Hematopoietic multipotent progenitor cell treated with erythropoietin and hydrocortisone succinate and interleukin-3 and kit ligand, for 4 days (in vitro differentiated cells): ENCODE measurements around the gene CCT8L2.
"Not testable (repeated sequence)": the region's sequence is repeated elsewhere in the genome, so short reads cannot be mapped to it uniquely, and the experiment has no call there.

Source experiments
- DNase-seq: peaks from one replicate; pipeline ENCODE4 v3.0.0-alpha.2; 2015

The CCT8L2 gene

GRCh38 chr22:16592710-16593109, at the start of gene CCT8L2:
CCT8L2 (minus strand) TSS chr22:16592810; CDS start chr22:16592550, 260 bp downstream.
- DNase-seq, result not testable (repeated sequence)

DNA sequence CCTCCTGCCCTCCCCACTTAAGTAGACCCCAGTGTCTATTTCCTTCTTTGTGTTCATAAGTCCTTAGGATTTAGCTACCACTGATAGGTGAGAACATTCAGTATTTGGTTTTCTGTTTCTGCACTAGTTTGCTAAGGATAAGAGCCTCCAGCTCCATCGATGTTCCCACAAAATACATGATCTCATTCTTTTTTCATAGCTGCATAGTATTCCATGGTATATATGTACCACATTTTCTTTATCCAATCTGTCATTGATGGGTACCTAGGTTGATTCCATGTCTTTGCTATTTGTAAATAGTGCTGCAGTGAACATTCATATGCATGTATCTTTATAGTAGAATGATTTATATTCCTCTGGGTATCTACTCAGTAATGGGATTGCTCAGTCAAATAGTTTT, 42.8 kb upstream of the CCT8L2 start:
- DNase-seq, result not testable (repeated sequence)

- DNase-seq, result not testable (repeated sequence)
These were observed 41.5 kb upstream of the CCT8L2 start for GRCh38 chr22:16634092-16634491.

- not testable (repeated sequence) for DNase-seq
These were observed 35.9 kb upstream of the CCT8L2 start for GRCh38 chr22:16628476-16628875.

DNA sequence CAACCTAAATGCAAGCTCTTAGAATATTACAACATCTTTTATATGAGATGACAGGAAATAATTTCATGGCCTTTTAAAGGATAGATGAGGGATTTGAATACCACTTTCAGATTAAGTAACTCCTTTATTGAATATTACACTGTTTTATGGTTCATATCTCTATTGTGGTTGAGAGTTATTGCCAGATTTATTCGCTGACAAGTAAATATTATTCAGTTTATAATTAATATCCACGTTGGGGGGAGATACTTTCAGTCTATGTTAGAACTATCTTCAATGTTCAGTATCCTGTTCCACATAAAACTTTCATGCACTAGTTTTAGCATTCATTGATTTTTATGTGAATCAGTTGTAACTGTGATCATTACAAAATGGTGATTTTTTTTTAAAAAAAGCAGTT, 32.4 kb upstream of the CCT8L2 start:
- DNase-seq, result not testable (repeated sequence)

DNA sequence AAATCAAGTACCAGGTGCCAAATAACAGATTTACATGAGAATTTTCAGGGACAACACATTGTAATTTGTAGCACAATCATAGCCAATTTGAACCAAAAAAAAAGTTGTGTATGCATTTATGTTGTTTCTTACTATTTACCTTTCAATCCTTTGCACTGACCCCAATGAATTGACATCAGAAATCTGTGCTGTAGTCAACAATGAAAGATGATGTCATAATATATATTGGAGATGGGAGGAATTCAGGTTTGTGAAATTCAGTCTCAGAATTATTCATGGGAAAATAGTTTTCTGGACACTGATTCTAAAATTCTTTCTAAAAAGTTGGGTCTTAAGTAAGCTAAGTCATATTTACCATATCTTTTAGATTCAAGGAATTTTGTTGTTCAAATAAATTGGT, 31.0 kb upstream of the CCT8L2 start:
- DNase-seq, result not testable (repeated sequence)

DNA sequence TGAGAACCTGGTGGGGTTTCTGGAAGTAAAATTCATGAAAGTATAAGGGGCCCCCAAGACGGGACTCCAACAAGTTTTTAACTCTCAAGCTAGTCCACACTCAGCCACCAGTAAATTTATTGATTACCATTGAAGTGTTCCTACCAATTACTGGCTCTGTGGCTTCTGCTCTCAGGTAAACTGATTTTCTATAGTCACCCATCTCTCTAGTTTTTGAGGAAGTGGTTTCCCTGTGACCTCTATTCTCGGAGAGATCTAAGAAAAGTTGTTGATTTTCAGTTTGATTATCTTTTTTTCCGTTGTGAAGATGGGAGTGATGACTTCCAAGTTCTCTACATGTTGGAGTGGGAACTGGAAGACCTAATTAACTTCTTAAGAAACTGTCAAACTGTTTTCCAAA, 24.9 kb upstream of the CCT8L2 start:
- not testable (repeated sequence) for DNase-seq

- DNase-seq, result not testable (repeated sequence)
These were observed 23.9 kb upstream of the CCT8L2 start for GRCh38 chr22:16616390-16616938.

GRCh38 chr22:16615606-16616245, 23.1 kb upstream of the CCT8L2 start:
- DNase-seq, result not testable (repeated sequence)

- no peak for DNase-seq
These were observed 17.1 kb upstream of the CCT8L2 start for GRCh38 chr22:16609548-16610261.

- DNase-seq, result no peak
These were observed 16.3 kb upstream of the CCT8L2 start for GRCh38 chr22:16608931-16609330.

DNA sequence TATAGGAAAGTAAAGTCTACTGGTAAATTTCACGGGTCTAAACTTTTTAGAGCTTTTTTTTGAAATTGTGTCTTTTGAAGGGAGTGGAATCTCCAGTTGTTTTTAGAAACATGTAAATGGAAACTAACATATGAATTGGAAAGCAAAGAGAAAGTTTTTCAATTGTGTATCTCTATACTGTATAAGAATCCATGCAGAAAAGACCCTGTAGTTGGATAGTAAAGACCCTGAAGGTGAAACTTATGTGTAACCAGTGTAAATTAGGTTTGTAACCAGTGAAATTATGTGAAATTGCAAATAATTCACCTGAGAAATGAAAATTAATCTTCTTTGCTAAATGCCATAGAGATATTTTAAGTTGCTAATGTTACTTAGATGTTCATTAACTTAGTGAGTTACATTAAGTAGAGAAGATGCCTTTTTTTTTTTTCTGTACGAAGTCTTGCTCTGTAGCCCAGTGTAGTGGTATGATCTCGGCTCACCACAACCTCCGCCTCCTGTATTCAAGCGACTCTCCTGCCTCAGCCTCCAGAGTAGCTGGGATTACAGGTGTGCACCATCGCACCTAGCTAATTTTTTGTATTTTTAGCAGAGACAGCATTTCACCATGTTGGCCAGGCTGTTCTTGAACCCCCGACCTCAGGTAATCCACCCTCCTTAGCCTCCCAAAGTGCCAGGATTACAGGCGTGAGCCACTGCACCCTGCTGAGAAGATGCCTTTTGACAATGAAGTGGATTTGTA, 11.8 kb upstream of the CCT8L2 start:
- not testable (repeated sequence) for DNase-seq

DNA sequence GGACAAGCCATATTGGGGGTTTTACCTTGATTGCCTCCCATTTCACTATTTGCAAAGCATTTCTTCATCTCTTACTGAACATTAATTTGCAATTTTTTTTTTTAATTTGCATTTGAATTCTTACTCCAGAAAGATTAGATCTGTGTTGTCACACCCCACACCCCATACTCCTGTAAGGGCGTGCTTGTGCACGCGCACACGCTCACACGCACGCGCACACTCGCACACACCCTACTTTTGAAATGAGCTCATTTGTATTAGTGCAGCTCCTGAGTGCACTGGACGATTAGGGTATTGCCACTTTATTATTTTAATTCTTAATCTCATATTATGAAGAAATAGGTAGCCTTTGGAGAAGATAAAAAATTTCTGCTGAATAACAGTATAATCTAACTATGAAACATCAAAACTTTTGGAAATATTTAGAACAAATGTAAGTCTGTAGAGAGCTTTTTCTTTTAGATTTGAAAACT, 11.2 kb upstream of the CCT8L2 start:
- DNase-seq, result not testable (repeated sequence)

DNA sequence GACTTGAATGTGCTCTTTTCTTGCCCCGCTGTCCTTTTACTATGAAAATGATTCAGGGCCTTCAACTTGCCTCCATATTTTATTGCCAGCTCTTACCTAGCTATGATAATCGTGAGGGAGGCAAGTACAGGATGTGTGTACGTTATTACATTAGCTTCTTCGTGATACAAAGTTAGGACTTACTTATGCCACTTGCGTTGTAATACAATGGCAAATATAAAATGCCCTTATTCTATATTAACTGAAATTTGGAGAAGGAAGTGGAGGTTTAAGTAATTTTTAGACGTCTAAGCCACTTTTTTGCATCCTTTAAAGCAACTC, 10.8 kb upstream of the CCT8L2 start:
- peak; percentile 14 for DNase-seq

- peak; percentile 14 for DNase-seq
These were observed 10.3 kb upstream of the CCT8L2 start for GRCh38 chr22:16602728-16603447.

- DNase-seq, result peak; percentile 22
These were observed 9.7 kb upstream of the CCT8L2 start for GRCh38 chr22:16602224-16602727.

DNA sequence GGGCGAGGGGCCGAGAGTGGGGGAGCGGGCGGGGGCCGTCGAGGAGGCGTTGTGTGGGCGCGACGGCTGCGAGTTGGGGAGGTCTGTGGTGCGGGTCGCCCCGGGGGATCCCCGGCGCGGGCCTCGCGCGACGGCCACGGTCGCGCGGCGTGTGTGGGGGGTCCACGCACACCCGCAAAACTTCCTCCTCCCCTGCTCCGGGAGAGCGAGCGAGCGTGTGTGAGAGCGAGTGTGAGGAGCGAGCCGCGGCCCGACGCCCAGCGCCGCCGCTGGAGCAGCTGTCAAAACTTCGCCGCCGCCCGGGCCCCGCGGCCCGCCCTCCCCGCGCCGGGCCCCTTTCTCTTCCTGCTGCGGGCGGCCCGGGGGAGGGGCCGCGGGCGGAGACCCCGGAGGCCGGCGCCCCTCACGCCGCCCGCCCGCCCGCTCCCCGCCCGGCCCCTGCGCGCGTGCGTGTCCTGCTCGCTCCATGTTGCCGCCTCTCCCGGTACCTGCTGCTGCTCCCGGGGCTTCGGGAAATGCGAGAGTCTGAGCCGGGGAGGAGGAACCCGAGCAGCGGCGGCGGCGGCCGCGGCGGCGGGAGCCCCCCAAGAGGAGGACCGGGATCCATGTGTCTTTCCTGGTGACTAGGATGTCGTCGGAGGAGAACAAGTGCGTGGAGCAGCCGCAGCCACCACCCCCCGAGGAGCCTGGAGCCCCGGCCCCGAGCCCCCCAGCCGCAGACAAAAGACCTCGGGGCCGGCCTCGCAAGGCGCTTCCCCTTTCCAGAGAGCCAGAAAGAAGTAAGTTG, 9.0 kb upstream of the CCT8L2 start:
- peak; percentile 58 for DNase-seq

DNA sequence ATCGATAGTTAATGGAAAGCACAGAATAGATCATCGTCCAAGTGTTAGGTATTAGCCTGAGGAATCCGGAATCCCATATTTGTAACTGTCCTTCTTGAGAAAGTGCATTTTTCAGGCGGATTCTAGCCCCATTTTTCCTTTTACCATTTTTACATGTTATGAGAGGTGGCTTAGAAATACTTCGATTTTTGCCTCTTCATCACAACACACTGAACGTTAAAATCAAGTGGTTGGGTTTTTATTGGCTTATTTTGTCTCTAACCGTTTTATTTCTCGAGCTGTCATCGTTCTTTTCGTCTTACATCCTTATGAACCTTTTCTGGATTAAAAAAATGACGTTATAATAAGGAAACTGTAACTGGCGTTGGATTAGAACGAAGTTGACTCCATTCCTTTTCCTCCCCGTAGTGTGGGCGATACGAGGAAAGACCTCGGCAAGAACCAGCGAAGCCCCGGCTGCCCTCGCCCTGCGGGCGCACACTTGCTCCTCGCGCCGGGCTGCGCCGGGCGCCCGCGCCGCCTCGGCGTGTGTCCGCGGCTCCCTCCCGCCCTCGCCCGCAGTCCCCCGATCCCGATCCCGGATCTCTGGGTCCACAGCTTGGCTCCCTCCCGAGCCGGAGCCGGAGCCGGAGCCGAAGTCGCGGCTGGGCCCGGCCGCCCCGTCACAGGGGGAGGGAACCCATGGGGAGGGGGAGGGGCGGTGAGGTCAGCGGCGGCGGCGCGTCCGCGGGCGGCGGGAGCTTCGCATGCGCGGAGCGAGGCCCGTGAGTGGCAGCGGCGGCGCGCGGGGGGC, 8.2 kb upstream of the CCT8L2 start:
- DNase-seq, result peak; percentile 84

- not testable (repeated sequence) for DNase-seq
These were observed 7.0 kb upstream of the CCT8L2 start for GRCh38 chr22:16599648-16600047.

GRCh38 chr22:16595251-16595650, 2.6 kb upstream of the CCT8L2 start:
- not testable (repeated sequence) for DNase-seq

DNA sequence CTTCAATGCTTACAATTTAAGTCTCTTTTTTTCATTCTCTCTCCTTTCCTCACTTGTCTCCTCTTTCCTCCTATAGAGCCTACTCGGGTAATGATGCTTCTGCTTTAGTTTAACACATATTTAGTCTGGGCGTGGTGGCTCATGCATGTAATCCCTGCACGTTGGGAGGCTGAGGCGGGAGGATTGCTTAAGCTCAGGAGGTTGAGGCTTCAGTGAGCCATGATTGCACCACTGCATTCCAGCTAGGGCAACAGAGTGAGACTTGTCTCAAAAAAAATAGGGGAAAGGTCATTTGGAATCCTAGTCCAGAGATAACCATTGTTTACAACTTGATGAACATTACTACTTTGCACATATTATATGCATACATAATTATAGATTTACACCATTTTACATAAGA, 1.4 kb upstream of the CCT8L2 start:
- no peak for DNase-seq
